Vagina (tissue), 2 donors: ENCODE measurements around the gene ANXA2R. TPM values are rescaled to one million over a fixed set of nuclear protein-coding genes. Genes with fewer than 3 reads are reported as not detected.

Experiments used
- DNase-seq, 2 donors: peaks; one replicate each; pipeline ENCODE4 v3.0.0-alpha.2; 2017; ENCODE audit errors: extremely low spot score in 2 of 2
- H3K27ac ChIP-seq: fragments of 200-600 bp; sonication (generic); one replicate; pipeline ENCODE4 v1.5.1; 2019
- H3K27me3 ChIP-seq: fragments of 200-600 bp; sonication (generic); one replicate; pipeline ENCODE4 v1.5.1; 2019
- H3K36me3 ChIP-seq, 2 donors: fragments of 200-600 bp; sonication (generic); one replicate each; pipeline ENCODE4 v1.5.1; 2017 to 2019
- H3K4me1 ChIP-seq: fragments of 200-600 bp; sonication (generic); one replicate; pipeline ENCODE4 v1.5.1; 2019
- H3K4me3 ChIP-seq, 2 donors: fragments of 200-600 bp; sonication (generic); 1 replicate in 1 of 2; 2 replicates in 1 of 2; pipeline ENCODE4 v1.5.1; 2016 to 2019
- H3K9me3 ChIP-seq: fragments of 200-600 bp; sonication (generic); one replicate; pipeline ENCODE4 v1.5.1; 2019
- CTCF ChIP-seq, 3 experiments: fragments of 450-650 bp in 2 of 3; fragments of 200-600 bp in 1 of 3; sonication (generic) in 1 of 3; IDR thresholded peaks; one replicate each; pipeline ENCODE4 v1.5.1; 2017 to 2019; ENCODE audit warnings: antibody characterized with exemption in 3 of 3, mild to moderate bottlenecking in 2 of 3, moderate library complexity in 2 of 3
- POLR2A ChIP-seq, 2 donors: fragments of 450-650 bp; IDR thresholded peaks; one replicate each; pipeline ENCODE4 v1.6.1; 2017; ENCODE audit warnings: antibody characterized with exemption in 2 of 2, mild to moderate bottlenecking in 2 of 2, moderate library complexity in 2 of 2
- POLR2AphosphoS5 ChIP-seq, 2 donors: sonication (generic); formaldehyde crosslinking; IDR thresholded peaks; one replicate each; pipeline ENCODE4 v1.9.0; 2017; ENCODE audit warnings: antibody characterized with exemption in 2 of 2, mild to moderate bottlenecking in 2 of 2, low read depth in 1 of 2; ENCODE audit not compliant: insufficient read depth in 1 of 2
- intact Hi-C: fragments of 100-400 bp; cut with DNase I; formaldehyde crosslinking; loops from one replicate; pipeline ENCODE4 v1.15.1; 2023
- total RNA-seq: library from RNA; depleted of rRNA; stranded (reverse); fragments of >200 nt; gene quantifications from one replicate; pipeline ENCODE4 v1.2.3, GENCODE V29; 2016

ANXA2R gene
- total RNA-seq, 1 donor from 2014 or later: 10.6 TPM

DNA sequence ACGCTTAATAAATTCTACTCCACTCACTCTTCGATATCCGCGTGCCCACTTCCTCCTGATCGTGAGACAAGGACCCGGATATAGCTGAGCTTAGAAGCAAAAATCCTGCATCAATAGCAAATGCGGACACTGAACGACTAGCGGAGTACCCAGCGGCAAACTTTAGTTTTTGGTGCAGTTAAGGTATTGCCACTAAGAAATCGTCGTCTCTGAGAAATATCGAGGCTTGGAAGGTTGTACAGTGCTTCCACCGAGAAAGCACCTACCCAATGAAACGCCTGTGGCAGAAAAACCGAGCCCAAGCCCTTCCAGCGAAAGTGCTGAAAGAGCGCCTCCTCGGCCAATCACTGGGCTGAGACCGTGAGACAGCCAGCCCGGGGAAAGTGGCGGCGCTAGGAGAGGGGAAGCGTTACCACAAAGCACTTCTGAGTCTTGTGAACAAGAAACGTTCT is 32.2 kb downstream of the ANXA2R start:
- TF ChIP-seq POLR2AphosphoS5 (IDR thresholded peaks at IDR 0.05; ENCODE audit: insufficient read depth in 1 of 2, low read depth in 1 of 2) (no peak), POLR2A (IDR thresholded peaks at IDR 0.05) (no peak), CTCF (IDR thresholded peaks at IDR 0.05) (no peak)
- Histone ChIP-seq H3K4me3 (peak overlapping the region; percentile 55 to 57), H3K36me3 (no peaks in the 10 kb centered on the region), H3K27me3 (no peaks in the 10 kb centered on the region), H3K4me1 (peaks cover 16% of the 10 kb centered on the region), H3K9me3 (no peaks in the 10 kb centered on the region), H3K27ac (peak overlapping the region; percentile 91)
- DNase-seq: no peak
- intact Hi-C loops: loop anchor here (2.0 to 5.0 kb wide), 2 partner anchors 13 to 34 kb away; partner anchors contain the start of gene ANXA2R

DNA sequence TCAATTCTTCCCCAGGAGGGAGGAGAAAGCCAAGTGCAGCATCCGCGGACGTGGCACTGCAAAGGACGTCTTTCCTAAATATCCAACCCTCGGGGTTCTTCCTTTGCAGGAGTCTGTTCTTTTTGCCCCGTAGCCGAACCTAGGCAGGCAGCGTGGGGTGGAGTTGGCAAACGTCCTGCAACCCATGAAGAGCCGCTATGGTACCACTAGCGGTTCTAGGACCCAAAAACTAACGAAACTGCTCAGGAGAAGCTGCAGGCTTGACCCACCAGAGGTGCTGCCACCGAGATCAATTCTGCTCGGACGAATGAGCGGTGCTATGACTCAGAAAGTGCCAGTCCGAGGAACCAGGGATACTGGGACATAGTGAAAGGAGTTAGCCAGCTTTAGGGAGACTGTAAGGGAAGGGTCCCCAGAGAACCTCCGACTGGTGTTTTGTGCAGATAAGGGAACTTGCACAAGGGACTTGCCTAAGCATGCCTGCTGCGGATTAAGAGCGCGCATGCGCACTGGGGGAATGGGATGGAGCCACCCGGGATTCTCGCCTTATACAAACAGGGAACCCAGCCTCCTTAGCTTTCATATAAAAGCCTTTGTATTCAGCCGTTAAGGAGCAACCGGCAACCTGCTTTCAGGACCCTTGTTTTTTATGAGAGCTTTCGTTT is 32.7 kb downstream of the ANXA2R start:
- intact Hi-C loops: loop anchor here (5.0 kb wide), 1 partner anchor 35 kb away; the partner anchor contains the start of gene ANXA2R
- H3K36me3 ChIP-seq: no peaks in the 10 kb centered on the region
- H3K27ac ChIP-seq: peak overlapping the region; percentile 91
- peak overlapping the region; percentile 55 to 57 for H3K4me3 ChIP-seq
- no peaks in the 10 kb centered on the region for H3K27me3 ChIP-seq
- peaks cover 16% of the 10 kb centered on the region for H3K4me1 ChIP-seq
- peak in 1 of 2 donors; percentile 94 for DNase-seq
- peak in 1 of 2 donors; percentile 81 for TF ChIP-seq POLR2AphosphoS5 (IDR thresholded peaks at IDR 0.05; ENCODE audit: insufficient read depth in 1 of 2, low read depth in 1 of 2)
- TF ChIP-seq POLR2A (IDR thresholded peaks at IDR 0.05): peak in 1 of 2 donors; percentile 14
- TF ChIP-seq CTCF (IDR thresholded peaks at IDR 0.05): no peak
- H3K9me3 ChIP-seq: no peaks in the 10 kb centered on the region

DNA sequence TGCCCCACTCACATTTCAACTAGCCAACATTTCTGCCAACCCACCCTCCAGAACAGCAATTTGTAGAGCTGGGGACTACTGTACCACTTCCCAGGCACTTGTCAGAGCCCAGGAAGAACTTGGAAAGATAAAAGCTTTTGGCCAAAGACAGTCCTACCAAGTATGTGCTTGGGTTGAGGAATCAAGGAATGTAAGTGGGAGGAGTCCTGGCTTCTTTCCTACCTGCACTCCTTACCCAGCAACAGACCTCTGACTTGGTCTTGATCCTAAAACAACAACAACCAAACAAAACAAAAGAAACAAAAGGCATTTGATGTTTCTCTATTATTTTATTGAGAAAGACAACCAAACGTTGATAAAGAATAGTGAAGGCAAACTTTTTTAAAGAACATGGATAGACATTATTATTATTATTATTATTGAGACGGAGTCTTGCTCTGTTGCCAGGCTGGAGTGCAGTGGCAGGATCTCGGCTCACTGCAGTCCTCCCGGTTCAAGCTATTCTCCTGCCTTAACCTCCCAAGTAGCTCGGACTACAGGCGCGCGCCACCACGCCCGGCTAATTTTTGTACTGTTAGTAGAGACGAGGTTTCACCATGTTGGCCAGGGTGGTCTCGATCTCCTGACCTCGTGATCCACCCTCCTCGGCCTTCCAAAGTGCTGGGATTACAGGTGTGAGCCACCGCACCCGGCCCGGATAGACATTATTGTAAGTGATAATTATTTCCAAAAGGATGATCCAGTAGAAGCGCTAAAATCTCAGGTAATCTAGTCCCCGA is 33.5 kb downstream of the ANXA2R start:
- DNase-seq: peak in 1 of 2 donors; percentile 40
- H3K27me3 ChIP-seq: no peaks in the 10 kb centered on the region
- TF ChIP-seq POLR2A (IDR thresholded peaks at IDR 0.05) (no peak), CTCF (IDR thresholded peaks at IDR 0.05) (no peak), POLR2AphosphoS5 (IDR thresholded peaks at IDR 0.05; ENCODE audit: insufficient read depth in 1 of 2, low read depth in 1 of 2) (no peak)
- H3K9me3 ChIP-seq: no peaks in the 10 kb centered on the region
- H3K27ac ChIP-seq: peak overlapping the region; percentile 91
- peak overlapping the region in 1 of 2 donors; percentile 57 for H3K4me3 ChIP-seq
- H3K4me1 ChIP-seq: peaks cover 16% of the 10 kb centered on the region
- H3K36me3 ChIP-seq: no peaks in the 10 kb centered on the region
- intact Hi-C loops: loop anchor here (5.0 kb wide), 1 partner anchor 36 kb away; the partner anchor contains the start of gene ANXA2R

GRCh38 chr5:43005031-43005430 is 35.1 kb downstream of the ANXA2R start:
- H3K4me1 ChIP-seq: peaks cover 9% of the 10 kb centered on the region
- H3K27me3 ChIP-seq: no peaks in the 10 kb centered on the region
- no peak for TF ChIP-seq POLR2AphosphoS5 (IDR thresholded peaks at IDR 0.05; ENCODE audit: insufficient read depth in 1 of 2, low read depth in 1 of 2)
- TF ChIP-seq POLR2A (IDR thresholded peaks at IDR 0.05): no peak
- no peak for TF ChIP-seq CTCF (IDR thresholded peaks at IDR 0.05)
- peak in 1 of 2 donors; percentile 22 for DNase-seq
- H3K9me3 ChIP-seq: no peaks in the 10 kb centered on the region
- intact Hi-C loops: loop anchor here (5.0 kb wide), 1 partner anchor 37 kb away; the partner anchor contains the start of gene ANXA2R
- no peak overlapping the region for H3K4me3 ChIP-seq
- H3K36me3 ChIP-seq: no peaks in the 10 kb centered on the region
- no peak overlapping the region for H3K27ac ChIP-seq
